ENCODE data around the gene UBE3B.
A peak's percentile ranks its signal among the peaks of the same experiment; 100 is the strongest.

The UBE3B gene

DNA sequence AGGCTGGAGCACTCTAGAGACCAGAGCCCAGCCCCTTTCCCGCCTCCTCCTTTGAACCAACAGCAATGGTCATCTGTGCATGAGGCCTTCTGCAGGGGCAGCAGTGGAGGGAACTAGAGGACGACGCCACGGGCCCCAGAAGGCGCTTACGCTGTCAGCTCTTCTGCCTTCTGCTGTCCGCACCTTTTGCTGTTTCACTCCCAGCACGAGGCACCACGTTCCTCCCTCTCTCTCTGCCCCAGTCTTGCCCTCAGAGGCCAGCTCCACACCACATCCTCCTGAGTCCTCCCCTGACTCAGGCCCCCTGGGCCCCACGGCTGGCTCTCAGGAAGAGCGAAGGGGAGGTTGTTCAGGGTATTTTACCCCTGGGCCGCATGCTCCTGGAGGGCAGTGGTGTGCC is 80.4 kb downstream of the UBE3B start:
- no peak for DNase-seq

DNA sequence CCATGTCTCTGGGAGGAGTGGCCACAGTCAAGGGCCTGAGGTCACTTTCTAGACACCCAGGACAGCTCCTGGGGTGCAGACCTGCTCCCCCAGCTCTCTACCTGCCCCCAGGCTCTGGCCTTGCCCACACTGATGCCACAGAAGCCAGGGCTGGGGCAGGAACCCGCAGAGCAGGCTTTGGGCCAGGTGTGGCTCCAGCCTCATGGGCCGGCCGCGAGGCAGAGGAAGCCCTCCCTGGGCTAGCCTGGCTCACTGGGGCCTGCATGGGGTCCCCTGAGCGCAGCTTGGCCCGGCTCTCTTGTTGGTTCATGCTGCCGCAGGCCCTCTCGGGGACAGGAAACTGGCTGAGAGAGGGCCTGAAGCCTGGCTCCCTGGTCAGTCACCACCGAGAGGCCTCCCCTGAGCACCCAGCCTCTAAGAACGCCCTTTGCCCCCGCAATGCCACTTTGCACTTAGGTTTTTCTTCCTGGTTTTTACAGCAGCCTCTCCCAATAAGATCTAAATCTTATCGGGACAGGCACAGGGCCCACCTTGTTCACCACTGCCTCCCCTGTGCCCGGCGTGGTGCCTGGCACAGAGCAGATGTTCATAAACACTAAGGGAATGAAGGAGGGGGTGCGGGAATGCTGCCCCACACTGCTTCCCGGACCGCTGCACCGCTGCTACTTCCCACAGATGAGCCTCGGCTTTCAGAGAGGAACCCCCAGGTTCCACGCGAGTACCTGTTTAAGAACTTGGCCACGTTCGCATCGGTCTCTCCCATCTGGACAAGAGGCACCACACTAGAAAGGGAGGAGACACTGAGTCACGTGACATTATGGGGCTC is 81.2 kb downstream of the UBE3B start:
- no peak for DNase-seq

DNA sequence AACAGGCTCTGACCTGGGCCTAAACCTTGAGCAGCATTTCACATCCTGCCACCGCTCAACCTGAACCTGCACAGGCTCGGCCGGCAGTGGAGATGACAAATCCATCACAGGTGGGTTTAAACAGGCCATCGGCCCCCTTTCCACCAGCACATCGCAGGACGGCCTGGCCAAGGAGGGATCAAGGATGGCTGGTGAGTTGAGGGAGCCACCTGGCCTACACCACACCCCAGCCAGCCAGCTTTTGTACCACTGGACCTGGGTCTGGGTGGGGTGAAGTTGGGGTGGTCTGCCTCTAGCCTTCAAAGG is 81.7 kb downstream of the UBE3B start:
- DNase-seq: no peak

DNA sequence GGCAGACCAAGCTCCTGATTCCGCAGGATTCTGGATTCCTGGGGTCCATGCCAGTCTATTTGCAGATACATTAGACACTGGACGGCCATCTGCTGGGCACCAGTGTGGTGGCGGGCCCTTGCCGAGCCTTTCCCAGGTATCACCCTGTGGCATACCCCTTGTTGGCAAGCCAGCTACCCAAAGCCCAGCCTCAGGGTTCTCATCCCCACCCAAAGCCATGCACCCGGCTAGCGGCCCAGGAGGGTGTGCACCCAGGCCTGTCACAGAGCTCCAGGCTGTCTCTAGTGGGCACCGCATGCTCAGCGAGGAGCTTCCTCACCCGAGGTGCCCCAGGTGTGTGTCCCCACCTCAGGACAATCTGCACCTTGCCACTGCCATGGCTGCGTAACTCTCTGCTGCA is 82.2 kb downstream of the UBE3B start:
- no peak for DNase-seq

DNA sequence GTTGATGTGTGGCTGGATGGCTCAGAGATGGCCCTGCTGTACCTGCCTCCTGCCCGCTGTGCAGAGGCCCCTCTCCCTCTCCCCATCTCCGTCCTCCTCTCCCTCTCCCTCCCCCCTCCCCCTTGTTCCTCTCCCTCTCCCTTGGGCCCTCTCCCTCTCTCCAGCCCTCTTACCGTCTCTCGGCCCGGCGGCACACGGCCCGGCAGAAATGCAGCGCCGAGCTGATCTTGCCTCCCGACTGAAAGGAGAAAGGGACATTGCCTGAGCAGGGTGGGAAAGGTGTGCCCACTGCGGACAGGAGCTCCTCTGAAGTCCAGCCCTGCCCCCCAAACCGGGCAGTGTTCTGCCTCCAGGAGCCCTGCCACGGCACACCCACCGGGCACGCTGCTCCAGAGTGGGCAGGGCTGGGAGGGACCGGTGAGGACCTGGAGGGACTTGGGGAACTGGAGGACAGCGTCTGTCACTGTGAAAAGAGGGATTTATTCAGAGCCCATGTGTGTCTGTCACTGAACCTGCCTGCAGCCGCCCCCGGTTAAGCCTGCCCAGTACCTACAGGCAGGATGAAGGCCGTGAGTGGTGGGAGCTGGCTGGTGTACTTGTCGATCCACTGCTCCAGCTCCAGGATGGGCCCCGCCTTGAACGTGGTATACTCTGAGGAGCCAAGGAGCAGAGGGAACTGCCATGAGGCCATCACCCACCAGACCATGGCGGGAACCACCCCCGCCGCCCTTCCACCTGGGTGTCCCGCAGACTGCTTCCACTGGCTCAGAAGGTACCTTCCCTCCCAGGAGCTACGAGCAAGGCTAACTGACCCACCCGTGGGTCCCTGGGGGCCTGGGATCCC is 83.7 kb downstream of the UBE3B start:
- DNase-seq: no peak

DNA sequence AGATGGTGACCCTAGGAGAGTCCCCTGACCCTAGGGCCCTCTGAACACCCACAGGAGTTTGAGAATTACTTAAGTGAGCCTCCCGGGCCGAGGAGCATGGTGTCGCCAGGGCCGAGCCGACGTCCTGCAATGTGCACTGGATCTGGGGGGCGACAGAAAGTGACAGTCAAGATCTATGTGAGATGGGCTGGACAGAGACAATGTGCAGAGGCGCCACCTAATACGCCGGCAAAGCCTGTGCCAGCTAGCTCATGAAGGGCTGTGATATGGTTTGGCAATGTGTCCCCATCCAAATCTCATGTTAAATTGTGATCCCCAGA is 84.2 kb downstream of the UBE3B start:
- no peak for DNase-seq

DNA sequence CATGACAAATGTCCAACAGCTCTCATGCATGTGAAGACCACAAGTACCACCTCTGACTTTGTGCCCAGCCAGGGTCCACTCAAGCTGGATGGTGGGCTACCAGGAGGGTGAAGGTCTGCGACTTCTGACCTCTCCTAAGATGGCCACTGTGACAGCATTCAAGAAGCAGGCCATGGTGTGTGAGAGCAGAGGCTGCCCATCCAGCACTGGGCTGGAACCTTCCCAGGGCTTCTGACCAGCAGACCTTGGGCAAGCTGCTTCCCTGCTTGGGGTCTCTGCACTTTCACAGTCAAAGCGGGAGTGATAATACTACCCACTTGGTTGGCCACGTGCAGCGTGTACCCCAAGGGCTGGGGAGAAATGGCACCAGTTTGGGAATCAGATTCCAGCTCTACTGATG is 85.4 kb downstream of the UBE3B start:
- DNase-seq: no peak

DNA sequence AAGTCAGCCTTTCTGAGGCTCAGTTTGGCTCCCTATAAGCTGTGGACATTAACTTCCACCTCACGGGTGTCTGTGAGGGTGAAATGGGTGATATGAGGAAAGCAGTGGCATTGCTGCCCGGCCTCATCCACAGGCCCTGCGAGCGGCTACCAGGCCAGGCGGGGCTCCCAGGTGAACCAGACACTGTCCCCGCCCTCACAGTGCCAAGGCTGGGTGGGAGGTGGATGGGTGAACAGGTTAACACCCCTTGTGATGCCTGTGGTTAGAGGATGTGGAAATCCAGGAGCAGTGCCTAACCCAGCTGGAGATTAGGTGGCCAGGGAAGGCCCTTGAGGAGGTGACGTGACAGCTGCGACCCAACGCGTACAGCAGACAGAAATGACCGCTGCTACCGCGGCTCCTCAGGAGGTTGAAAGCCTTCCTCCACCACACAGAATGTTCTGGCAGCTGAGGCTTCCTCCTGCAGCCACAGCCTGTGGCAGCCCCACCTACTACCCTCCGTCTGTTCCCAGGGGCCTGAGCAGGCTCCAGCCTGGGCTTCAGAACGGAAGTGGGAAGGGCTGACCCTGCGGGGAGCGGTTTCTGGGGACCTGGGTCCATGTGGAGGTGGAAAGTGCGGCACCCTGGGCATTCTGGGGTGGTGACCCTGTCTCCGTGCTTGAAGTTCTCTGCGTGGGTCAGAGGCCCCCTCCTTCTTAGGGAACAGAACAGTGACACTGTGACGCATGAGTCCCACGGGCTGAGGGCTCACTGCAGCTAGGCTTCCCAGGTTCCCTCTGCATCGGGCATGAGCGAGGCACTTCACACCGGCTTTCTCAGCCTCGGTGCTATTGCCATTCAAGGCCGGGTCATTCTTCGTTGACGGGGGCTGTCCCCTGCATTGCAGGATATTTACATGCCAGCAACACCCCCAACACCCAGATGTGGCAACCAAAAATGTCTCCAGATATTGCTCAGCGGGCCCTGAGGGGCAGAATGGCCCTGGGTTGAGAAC is 86.2 kb downstream of the UBE3B start:
- DNase-seq: no peak

DNA sequence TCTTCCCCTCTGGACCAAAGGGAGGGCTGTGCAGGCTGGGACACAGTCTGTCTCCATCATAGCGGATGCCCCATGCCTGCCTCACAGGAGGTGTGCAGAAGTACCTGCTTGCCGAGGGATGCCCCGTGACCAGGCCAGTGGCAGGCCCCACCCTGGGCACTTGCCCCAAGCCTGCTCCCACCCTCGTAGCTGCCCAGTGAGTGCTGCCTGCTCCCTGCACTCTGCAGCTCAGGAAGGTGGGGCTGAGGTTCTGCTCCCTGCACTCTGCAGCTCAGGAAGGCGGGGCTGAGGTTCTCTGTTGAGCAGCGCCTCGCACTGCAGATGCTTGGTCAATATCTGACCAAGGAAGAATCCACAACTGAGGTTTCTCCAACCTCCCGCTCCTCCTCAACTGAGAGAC is 89.0 kb downstream of the UBE3B start:
- DNase-seq: no peak

DNA sequence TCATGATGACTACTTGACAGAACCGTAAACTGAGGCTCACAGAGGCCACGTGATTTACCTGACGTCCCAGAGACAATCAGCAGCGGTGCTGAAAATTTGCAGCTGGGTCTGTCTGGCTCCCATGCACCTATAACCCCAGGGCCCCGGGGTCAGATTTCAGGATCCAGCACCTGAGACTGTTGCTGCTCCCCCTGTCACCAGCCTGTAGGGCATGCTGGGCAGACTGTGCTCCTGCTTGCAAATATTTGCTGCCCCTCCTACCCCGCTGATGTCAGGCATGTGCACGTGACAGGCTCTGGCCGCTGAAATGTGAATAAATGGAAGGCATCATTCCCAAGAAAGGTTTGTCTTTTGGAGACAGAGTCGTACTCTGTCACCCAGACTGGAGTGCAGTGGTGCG is 89.9 kb downstream of the UBE3B start:
- no peak for DNase-seq

DNA sequence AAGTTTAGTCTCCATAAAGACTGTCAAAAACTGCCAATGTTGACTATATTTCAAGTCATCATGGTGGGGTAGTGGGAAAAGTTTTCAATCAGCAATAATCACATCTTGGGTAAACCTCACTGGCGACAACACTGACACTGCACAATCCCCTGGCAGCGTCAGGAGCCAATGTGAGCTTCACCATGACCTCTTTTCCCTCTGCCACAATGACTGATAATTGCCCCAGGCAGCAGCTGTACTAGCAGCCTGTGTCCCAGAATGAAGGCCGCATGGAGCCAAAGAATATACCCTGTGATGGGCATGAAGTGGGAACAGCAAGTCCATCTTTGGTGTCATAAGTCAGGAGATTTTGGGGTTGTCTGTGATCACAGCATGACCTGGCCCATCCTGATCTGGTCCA is 90.5 kb downstream of the UBE3B start:
- DNase-seq: no peak

DNA sequence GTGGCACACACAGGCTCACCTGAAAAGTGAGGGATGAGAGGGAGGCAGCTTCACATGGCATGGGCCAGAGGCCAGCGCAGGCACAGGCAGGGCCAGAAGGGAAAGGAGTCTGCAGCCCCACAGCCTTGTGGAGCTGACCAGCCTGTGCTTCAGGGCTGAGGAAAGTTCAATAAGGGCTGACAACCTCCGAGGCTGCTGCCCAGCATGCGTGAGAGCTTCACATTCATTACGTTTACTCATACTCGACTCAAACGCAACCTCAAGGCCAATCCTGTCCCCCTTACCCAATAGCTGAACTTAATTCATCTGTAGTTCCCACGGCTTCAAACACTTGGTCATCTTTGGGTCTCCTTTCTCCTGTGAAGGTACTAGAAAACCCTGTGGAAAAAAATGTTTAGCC is 91.1 kb downstream of the UBE3B start:
- no peak for DNase-seq

DNA sequence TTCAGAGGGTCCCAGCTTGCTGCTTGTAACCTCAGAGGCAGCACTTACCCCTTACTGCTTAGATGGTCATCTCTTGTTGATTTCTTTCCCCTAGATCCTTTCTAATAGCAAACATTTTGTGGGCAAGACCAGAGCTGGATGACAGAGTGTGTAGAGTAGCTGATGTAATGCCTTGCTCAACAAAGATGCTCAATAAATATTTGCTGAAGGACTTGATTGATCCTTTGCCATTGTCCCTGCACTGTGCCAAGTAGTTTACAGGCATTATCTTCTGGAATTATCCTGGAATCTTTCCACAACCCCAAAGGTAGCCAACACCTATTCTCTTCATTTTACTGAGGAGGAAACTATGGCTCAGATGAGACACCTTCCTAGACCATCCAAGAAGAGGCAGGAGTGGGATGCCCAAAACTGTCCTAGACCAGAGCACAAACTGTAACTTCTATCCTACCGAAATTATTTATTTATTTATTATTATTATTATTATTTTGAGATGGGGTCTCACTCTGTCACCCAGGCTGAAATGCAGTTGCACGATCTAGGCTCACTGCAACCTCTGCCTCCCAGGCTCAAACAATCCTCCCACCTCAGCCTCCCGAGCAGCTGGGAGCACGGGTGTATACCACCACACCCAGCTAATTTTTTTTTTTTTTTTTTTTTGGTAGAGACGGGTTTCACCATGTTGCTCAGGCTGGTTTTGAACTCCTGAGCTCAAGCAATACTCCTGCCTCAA is 94.5 kb downstream of the UBE3B start:
- DNase-seq: no peak

DNA sequence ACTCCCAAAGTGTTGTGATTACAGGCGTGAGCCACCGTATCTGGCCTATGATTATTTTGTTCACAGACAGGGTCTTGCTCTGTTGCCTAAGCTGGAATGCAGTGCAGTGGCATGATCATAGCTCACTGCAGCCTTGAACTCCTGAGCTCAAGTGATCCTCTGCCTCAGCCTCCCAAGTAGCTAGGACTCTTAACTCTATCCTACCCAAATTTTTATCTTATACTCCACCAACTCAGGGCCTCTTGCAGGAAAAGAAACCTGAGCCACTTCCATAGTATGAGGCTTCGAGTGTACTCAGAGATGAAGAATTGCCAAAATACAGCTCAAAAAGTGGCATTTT is 95.0 kb downstream of the UBE3B start:
- DNase-seq: no peak

DNA sequence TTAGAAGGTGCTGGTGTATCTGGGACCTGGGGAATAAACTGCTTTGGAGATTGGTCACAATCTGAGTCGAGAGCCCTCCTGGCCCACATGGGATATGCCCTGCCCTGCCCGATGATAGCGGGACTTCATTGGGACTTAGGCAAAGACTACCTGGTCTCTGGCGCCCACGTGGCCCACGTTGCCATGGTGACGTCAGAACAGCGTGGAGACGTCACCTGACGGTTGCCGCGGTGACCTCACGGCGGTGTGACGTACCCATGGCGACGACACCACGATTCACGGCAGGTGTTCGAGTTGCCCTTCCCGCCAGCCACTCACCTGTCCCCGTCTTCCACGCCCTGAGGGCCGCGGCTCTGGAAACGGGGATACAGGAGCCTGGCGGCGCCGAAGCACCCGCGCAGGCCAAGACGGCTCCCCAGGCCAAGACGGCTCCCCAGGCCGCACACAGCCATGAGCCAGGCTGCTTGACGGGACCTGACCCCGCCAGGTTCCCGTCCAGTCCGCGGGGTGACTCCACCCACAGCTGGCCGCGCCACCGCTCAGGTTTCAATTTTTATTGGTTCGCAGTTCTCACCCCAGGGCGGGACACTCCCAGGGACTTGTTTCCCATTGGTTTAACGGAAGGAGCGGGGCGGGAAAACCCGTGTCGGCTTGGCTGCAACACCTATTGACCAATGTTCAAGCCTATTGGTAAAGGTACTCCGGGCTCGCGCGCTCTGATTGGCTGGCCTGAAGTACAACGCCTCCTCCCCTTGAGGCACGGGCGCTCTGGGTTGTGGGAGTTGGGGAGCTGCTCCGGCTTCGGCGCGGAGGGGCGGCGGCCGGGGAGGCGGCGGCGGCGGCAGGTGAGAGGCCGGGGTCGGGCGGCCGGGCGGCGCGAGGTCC is 95.8 kb downstream of the UBE3B start, which contains the start of the genes MMAB and MVK:
Gene MMAB (minus strand): TSS at position 476 of the 885 bp plus-strand sequence. CDS start 24 bp downstream, at position 452.
Gene MVK (plus strand): TSS at position 766 of the 885 bp plus-strand sequence. CDS start 1,029 bp downstream, outside the sequence.
- DNase-seq: peak; percentile 98 to 99

DNA sequence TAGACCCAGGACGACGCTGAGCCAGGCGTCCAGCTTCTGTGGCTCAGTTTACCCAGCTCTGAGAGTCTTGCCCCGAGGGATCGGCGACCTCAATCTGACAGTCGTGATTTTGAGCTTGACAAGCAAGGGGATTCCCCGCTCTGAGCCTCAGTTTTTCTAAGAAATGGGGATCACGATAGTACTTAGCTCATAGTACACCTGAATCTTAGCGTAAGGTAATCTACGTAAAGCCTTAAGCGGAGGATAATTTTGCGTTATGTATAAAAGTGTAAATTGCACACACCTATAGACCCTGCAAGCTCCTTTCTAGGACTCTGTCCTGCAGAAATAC is 96.4 kb downstream of the UBE3B start:
- no peak for DNase-seq

DNA sequence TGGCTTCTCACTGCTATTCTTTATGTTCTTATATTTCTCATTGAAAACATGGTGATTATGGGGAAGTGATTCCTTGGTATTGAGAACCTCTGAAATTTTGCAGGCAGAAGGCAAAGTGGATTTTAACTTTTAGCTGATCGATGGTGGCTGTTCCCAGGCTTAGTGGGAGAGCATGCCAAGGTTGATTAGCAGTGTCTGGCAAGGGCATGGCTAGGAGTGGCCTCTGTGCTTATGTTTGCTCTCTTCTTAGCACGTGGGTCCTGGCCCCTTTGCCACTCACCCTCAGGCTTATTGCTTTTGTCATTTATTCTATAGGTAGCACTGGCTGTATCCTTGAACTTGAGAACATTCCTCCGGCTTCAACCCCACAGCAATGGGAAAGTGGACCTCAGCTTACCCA is 98.2 kb downstream of the UBE3B start:
- no peak for DNase-seq

DNA sequence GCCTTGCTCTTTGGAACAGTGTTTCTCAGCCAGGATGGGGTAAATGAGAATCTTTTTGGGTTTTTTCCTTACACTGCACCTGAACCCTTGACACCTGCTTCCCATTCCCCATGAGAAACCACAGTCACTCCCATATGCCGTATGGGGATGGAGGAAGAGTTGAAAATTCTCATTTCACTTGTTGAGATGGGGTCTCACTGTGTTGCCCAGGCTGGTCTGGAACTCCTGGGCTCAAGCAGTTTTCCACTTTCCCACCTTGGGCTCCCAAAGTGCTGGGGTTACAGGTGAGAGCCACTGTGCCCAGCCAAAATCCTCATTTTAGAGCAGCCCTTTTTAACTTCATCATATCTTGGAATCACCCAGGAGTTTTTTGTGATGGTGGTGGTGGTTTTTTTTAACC is 99.9 kb downstream of the UBE3B start:
- no peak for DNase-seq

DNA sequence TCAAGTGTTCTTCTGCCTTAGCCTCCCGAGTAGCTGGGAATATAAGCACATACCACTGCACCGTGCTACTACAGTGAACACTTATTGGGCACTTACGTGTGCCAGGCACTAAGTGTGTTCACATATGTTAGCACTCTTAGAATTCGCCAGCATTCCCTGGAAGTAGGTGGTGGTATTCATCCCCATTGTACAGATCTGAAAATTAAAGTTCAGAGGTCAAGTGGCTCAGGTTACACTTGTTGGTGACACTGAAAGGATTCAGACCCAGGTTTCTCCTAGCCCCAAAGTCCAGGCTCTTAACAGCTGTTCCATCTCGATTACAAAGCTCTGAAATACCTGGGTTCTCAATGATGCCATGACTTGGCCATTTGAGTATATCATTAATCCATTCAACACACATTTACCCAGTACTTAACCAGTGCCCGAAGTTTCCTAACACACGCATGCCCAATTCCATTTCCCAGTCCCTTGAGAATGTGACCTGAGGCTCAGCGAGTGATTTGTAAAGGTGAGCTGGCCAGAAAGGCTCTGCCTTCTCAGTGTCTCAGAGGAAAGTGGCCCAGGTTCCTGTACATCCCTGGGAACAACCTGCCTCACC is 101.0 kb downstream of the UBE3B start:
- no peak for DNase-seq

DNA sequence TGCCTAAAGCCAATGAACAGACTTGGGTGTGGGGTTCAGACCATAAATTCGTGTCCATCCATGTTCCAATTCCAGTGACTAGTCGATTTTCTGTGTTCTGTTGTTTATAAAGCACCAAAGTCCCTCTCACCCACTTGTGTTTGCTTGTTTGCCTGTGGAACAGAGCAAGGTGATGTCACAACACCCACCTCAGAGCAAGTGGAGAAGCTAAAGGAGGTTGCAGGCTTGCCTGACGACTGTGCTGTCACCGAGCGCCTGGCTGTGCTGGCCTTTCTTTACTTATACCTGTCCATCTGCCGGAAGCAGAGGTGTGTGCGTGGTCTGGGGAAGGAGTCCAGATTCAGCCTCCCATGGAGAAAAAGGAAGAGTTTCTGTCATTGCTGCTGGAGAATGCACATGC is 102.2 kb downstream of the UBE3B start:
- no peak for DNase-seq

DNA sequence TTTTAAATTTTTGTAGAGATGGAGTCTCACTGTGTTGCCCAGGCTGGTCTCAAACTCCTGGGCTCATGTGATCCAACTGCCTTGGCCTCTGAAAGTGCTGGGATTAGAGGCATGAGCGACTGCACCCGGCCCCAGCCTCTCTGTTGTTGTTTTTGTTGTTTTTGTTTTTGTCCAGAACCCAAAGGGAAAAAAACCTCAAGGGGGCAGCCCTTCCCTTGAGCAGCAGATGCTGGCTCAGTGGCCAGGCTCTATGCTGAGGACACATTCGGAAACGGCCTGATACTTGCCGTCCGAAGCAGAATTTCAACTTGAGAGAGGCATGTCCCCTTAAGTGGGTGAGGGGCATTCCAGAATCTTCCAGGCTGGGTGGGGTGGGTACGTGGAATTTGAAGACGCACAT is 102.8 kb downstream of the UBE3B start:
- no peak for DNase-seq
